Measurements from ENCODE around the gene ANKS1A. TPM values are rescaled to one million over a fixed set of nuclear protein-coding genes. Genes with fewer than 3 reads are reported as not detected.

ANKS1A gene
- total RNA-seq, 1 experiment from 2014 or later, result 14.4 TPM

GRCh38 chr6:34865107-34865506 is 23.9 kb upstream of the ANKS1A start:
- ATAC-seq (no peak), DNase-seq (ENCODE audit: low read depth, low spot score) (no peak)
- H3K9me3 ChIP-seq (ENCODE audit: control insufficient read depth, insufficient read depth, low read depth, low read length), result no peaks in the 10 kb centered on the region
- intact Hi-C loops (cut with micrococcal nuclease; ENCODE audit: unreplicated experiment) (no loop called here), in situ Hi-C loops (cut with HindIII; ENCODE audit: low pct_unique_long_range_greater_than_20kb, low sequenced_read_pairs) (no loop called here)
- POLR2A ChIA-PET, result interaction anchor here (0.9 kb wide), 1 partner anchor 21 kb away, joined by 6 read pairs; no protein-coding TSS in a partner anchor
- CTCF ChIA-PET, result interaction anchor here (0.7 kb wide), 1 partner anchor 219 kb away, joined by 3 read pairs; no protein-coding TSS in a partner anchor
- H3K27ac ChIP-seq (ENCODE audit: low read length), result no peak overlapping the region
- no peaks in the 10 kb centered on the region for H3K4me1 ChIP-seq (ENCODE audit: control insufficient read depth, insufficient read depth, low read length)
- H3K36me3 ChIP-seq (ENCODE audit: control insufficient read depth, insufficient read depth, low read length), result no peaks in the 10 kb centered on the region
- H3K27me3 ChIP-seq (ENCODE audit: control insufficient read depth, insufficient read depth, low read length), result no peaks in the 10 kb centered on the region
- no TSS peak for BruUV-seq (replicated peaks)
- TF ChIP-seq POLR2AphosphoS5 (IDR thresholded peaks at IDR 0.05; ENCODE audit: low read depth, low read length) (no peak), TCF7L2 (IDR thresholded peaks at IDR 0.05; ENCODE audit: low read depth, low read length) (no peak), SIN3A (IDR thresholded peaks at IDR 0.05; ENCODE audit: borderline replicate concordance, insufficient read depth, low read depth, low read length) (no peak)
- TF ChIP-seq, protein P1, sequence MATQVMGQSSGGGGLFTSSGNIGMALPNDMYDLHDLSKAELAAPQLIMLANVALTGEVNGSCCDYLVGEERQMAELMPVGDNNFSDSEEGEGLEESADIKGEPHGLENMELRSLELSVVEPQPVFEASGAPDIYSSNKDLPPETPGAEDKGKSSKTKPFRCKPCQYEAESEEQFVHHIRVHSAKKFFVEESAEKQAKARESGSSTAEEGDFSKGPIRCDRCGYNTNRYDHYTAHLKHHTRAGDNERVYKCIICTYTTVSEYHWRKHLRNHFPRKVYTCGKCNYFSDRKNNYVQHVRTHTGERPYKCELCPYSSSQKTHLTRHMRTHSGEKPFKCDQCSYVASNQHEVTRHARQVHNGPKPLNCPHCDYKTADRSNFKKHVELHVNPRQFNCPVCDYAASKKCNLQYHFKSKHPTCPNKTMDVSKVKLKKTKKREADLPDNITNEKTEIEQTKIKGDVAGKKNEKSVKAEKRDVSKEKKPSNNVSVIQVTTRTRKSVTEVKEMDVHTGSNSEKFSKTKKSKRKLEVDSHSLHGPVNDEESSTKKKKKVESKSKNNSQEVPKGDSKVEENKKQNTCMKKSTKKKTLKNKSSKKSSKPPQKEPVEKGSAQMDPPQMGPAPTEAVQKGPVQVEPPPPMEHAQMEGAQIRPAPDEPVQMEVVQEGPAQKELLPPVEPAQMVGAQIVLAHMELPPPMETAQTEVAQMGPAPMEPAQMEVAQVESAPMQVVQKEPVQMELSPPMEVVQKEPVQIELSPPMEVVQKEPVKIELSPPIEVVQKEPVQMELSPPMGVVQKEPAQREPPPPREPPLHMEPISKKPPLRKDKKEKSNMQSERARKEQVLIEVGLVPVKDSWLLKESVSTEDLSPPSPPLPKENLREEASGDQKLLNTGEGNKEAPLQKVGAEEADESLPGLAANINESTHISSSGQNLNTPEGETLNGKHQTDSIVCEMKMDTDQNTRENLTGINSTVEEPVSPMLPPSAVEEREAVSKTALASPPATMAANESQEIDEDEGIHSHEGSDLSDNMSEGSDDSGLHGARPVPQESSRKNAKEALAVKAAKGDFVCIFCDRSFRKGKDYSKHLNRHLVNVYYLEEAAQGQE (IDR thresholded peaks at IDR 0.05; ENCODE audit: insufficient read depth in 1 of 2, low read depth in 2 of 2, low read length in 1 of 2), result no peak
- TF ChIP-seq, protein P2, sequence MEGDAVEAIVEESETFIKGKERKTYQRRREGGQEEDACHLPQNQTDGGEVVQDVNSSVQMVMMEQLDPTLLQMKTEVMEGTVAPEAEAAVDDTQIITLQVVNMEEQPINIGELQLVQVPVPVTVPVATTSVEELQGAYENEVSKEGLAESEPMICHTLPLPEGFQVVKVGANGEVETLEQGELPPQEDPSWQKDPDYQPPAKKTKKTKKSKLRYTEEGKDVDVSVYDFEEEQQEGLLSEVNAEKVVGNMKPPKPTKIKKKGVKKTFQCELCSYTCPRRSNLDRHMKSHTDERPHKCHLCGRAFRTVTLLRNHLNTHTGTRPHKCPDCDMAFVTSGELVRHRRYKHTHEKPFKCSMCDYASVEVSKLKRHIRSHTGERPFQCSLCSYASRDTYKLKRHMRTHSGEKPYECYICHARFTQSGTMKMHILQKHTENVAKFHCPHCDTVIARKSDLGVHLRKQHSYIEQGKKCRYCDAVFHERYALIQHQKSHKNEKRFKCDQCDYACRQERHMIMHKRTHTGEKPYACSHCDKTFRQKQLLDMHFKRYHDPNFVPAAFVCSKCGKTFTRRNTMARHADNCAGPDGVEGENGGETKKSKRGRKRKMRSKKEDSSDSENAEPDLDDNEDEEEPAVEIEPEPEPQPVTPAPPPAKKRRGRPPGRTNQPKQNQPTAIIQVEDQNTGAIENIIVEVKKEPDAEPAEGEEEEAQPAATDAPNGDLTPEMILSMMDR (IDR thresholded peaks at IDR 0.05), result no peak
- no peak overlapping the region for H3K4me3 ChIP-seq (ENCODE audit: low read depth in 2 of 2, low read length in 2 of 2)

DNA sequence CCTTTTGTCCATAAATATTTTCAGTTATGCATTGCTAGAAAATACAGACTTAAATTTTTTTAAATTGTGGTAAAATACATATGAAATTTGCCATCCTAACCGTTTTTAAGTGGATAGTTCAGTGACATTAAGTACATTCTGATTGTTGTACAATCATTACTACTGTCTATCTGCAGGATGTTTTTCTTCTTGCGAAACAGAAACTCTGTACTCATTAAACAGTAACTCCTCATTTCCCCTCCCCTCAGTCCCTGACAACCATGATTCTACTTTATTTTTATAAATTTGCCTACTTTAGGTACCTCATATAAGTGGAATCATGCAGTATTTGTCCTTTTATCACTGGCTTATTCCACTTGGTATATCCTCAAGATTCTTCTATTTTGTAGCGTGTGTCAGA is 22.5 kb upstream of the ANKS1A start:
- Histone ChIP-seq H3K9me3 (ENCODE audit: control insufficient read depth, insufficient read depth, low read depth, low read length) (no peaks in the 10 kb centered on the region), H3K27me3 (ENCODE audit: control insufficient read depth, insufficient read depth, low read length) (no peaks in the 10 kb centered on the region), H3K4me1 (ENCODE audit: control insufficient read depth, insufficient read depth, low read length) (no peaks in the 10 kb centered on the region), H3K4me3 (ENCODE audit: low read depth in 2 of 2, low read length in 2 of 2) (no peak overlapping the region), H3K27ac (ENCODE audit: low read length) (no peak overlapping the region), H3K36me3 (ENCODE audit: control insufficient read depth, insufficient read depth, low read length) (0 out of 2 replicates have a peak, but pooled peaks cover 2% of the 10 kb centered on the region)
- ChIA-PET POLR2A (no interaction called here), CTCF (no interaction called here)
- in situ Hi-C loops (cut with HindIII; ENCODE audit: low pct_unique_long_range_greater_than_20kb, low sequenced_read_pairs), result no loop called here
- TF ChIP-seq SIN3A (IDR thresholded peaks at IDR 0.05; ENCODE audit: borderline replicate concordance, insufficient read depth, low read depth, low read length), result no peak
- no peak for TF ChIP-seq POLR2AphosphoS5 (IDR thresholded peaks at IDR 0.05; ENCODE audit: low read depth, low read length)
- TF ChIP-seq, protein P1 (IDR thresholded peaks at IDR 0.05; ENCODE audit: insufficient read depth in 1 of 2, low read depth in 2 of 2, low read length in 1 of 2), result no peak
- TF ChIP-seq, protein P2 (IDR thresholded peaks at IDR 0.05), result no peak
- no peak for TF ChIP-seq TCF7L2 (IDR thresholded peaks at IDR 0.05; ENCODE audit: low read depth, low read length)
- ATAC-seq, result no peak
- intact Hi-C loops (cut with micrococcal nuclease; ENCODE audit: unreplicated experiment), result no loop called here
- DNase-seq (ENCODE audit: low read depth, low spot score), result no peak
- BruUV-seq (replicated peaks), result no TSS peak
